HTR-8/SVneo (cell line): ENCODE measurements around the gene PTBP2.
"Not testable (repeated sequence)": the region's sequence is repeated elsewhere in the genome, so short reads cannot be mapped to it uniquely, and the experiment has no call there.

Experiments
- DNase-seq: peaks from one replicate; pipeline ENCODE4 v3.0.0; 2011; ENCODE audit warnings: low spot score, mixed read lengths; ENCODE audit not compliant: insufficient read length
- FAIRE-seq: peaks from 2 replicates; lab custom pipeline; 2011; peaks lifted over from hg19 to GRCh38; lab: Jason Lieb, UNC

Gene PTBP2

DNA sequence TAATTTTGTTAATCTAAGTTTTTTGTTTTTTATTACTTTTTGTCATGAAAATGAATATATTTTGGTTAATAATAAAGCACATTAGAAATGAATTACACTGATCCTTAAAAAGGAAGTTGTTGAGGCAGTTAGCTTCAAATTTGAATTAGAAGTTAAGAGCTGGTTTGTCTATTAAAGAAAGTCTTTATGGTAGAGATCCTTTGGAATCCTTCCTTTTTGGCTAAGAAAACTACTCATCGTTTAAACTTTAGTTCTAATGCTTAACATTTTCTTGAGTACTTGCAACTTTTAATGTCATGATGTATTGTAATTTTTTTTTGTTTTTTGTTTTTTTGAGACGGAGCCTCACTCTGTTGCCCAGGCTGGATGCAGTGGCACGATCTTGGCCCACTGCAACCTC lies 2.4 kb downstream of the PTBP2 start:
- no peak for DNase-seq
- no peak for FAIRE-seq

DNA sequence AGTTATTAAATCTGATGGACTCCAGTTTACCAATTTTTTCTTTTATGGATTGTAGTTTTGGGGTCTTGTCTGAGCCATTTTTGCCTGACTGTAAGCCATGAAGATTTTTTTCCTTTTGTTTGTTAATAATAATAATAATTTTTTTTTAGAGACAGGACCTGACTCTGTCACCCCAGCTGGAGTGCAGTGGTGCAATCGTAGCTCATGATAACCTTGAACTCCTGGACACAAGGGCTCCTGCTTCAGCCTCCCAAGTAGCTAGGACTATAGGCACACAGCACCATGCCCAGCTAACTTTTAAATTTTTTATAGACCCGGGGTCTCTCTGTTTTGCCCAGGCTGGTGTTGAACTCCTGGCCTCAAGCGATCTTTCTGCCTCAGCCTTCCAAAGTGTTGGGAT lies 6.3 kb downstream of the PTBP2 start:
- no peak for DNase-seq
- FAIRE-seq = no peak

GRCh38 chr1:96730574-96731298 lies 9.2 kb downstream of the PTBP2 start:
- no peak for FAIRE-seq
- DNase-seq = no peak

DNA sequence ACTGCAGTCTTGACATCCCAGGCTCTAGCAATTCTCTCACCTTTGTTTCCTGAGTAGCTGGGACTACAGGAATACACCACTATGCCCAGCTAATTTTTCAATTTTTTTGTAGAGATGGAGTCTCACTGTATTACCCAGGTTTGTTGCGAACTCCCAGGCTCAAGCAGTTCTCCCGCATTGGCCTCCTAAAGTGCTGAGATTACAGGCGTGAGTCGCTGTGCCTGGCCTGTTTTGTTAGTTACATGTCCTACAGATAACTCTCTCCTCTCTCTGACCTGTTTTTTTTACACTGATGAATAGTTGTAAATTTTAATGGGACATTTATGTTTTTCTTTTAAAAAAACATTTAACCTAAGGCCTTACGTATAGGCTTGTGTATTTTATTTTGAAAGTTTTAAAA lies 19.8 kb downstream of the PTBP2 start:
- DNase-seq = no peak
- no peak for FAIRE-seq

DNA sequence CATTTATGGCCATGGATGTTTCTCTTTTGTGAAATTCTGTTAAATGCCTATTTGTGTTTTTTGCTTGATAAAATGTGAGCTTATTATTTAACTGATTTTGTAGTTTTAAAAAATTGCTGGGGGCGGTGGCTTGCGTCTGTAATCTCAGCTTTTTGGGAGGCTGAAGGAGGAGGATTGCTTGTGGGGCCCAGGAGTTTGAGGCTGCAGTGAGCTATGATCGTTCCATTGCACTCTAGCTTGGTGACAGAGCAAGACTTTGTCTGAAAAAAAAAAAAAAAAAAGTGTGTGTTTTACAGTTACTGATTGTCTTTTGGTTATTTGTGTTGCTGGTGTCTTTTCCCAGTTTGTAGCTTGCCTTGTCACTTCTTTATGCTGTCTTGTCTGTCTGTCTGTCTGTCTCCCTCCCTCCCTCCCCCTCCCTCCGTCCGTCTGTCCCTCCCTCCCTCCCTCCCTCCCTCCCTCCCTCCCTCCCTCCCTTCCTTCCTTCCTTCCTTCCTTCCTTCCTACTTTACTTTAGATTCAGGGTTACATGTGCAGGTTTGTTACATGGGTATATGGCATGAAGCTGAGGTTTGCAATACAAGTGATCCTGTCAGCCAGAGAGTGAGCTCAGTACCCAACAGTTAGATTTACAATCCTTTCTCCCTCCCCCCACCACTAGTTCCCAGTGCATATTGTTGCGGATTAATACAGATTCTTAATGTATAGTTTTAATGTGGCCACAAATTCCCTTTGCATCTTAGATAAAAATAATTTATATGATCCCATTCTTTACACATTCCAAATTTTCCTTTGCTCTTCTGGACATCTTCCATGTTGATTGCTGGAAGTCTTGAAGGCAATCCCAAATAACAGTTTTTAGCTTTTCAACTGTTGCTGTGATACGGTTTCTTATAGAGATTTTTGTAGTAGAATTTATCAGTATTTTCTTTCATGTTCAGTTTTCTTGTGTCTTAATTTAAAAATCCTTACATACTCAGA lies 25.1 kb downstream of the PTBP2 start:
- no peak for FAIRE-seq

GRCh38 chr1:96747565-96747964 lies 26.0 kb downstream of the PTBP2 start:
- DNase-seq = no peak
- no peak for FAIRE-seq

More for the DNA sequence above, 25.1 kb downstream of the PTBP2 start:
- DNase-seq = no peak

GRCh38 chr1:96748078-96748477 lies 26.5 kb downstream of the PTBP2 start:
- no peak for DNase-seq
- FAIRE-seq = no peak

DNA sequence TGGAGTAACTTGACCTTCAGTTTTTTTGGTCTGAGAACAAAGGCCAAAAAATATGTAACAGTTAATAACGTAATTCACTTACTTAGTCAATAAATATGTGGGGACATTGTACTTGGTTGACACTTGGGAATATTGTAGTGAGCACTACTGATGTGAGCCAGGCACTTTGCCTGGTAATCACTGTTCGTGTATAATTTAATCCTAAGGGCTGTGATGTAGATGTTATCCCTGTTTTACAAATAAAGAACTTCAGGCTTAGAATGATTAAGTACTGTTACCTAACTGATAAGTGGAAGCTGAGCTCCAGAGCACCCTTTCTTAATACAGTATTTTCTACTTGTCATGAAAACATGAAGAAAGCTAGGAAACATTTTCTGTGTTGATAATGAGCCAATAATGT lies 28.0 kb downstream of the PTBP2 start:
- DNase-seq (no peak), FAIRE-seq (no peak)

- FAIRE-seq (no peak), DNase-seq (no peak)
Measured at GRCh38 chr1:96752394-96752793, 30.8 kb downstream of the PTBP2 start.

DNA sequence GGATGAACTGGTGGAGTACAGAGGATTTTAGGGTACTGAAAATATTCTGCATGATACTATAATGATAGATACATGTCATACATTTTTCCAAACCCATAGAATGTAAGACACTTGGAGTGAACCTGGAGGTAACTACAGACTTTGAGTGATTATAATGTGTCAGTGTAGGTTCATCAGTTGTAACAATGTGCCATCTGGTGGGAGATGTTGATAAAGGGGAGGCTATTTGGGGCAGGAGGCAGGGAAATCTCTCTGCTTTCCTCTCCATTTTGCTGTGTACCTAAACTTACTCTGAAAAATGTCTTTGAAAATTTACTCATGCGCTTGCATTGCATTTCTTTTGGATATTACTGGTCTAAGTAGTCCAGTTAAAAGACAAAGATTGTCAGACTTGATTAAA lies 35.2 kb downstream of the PTBP2 start:
- FAIRE-seq (no peak), DNase-seq (no peak)

GRCh38 chr1:96762586-96762985 lies 41.0 kb downstream of the PTBP2 start:
- not testable (repeated sequence) for FAIRE-seq

GRCh38 chr1:96763514-96763913 lies 41.9 kb downstream of the PTBP2 start:
- FAIRE-seq = no peak

More at GRCh38 chr1:96762586-96762985, 41.0 kb downstream of the PTBP2 start:
- not testable (repeated sequence) for DNase-seq

DNA sequence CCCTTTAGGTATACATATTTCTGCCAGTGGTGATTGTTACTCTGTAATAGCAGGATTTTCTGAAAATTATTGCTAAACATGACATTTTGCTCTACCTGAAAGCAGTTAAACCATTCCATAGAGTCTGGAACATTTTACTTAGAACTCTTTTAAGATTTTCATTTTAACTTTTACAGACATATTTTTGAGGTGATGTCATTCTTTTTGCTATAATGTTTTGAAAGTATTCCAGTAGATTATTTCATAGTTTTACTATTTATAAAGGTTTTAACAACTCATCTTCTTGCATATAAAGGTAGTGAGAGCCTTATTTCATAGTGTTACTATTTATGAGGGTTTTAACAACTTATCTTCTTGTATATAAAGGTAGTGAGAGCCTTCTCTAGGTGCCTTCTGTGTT lies 42.9 kb downstream of the PTBP2 start:
- DNase-seq (no peak), FAIRE-seq (no peak)

More at GRCh38 chr1:96763514-96763913, 41.9 kb downstream of the PTBP2 start:
- DNase-seq = no peak

DNA sequence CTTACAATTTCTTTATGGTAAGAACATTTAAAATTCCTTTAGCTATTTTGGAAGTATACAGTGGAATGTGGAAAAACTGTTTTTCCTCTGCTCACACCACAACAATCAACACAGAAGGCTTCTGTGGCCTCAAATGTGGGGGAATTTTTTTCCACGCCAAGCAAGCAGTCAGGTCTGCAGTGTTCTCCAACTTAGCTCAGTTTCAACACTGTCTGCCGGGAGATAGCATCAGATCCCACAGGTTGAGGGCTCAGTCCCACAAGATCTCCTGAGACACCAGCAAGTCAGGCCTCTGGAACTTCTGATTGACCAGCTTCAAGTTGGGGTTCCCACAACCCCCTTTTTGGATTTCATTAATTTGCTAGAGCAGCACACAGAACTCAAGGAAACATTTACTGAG lies 50.3 kb downstream of the PTBP2 start:
- DNase-seq (no peak), FAIRE-seq (no peak)

DNA sequence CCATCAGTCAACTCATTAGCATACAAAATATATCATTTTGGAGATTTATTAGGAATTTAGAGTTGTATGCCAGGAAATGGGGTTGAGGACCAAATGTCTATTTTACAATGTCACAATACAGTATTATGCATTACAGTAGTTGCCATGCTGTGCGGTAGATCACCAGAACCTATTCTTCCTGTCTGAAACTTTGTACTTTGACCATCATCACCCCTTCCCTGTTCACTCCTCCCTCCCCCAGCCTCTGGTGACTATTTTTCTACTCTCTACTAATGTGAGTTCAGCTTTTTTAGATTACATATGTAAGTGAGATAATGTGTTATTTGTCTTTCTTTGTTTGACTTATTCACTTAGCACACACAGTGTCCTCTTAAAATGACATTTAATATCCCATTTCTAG lies 50.8 kb downstream of the PTBP2 start:
- no peak for DNase-seq
- FAIRE-seq = no peak

GRCh38 chr1:96772972-96773371 lies 51.4 kb downstream of the PTBP2 start:
- FAIRE-seq (no peak), DNase-seq (no peak)

GRCh38 chr1:96782206-96782605 lies 60.6 kb downstream of the PTBP2 start:
- no peak for FAIRE-seq
- DNase-seq = no peak

DNA sequence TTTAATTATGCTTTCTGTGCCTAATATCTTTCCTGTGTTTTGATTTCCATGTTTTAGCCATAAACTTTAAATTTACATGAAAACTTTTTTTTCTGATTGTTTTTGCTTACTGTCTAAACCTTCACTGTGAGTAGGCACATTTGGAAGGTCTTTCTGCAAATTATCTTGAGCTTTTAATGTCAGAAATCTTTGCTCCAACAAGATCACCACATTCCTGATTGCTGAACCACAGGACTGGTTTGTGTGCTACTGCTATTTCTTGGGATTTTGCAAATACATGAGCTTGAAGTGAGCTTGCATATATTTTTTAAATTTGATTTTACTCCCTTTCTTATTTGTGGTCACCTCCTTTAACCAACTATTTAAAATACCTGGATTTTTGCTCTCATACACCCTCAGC lies 61.3 kb downstream of the PTBP2 start:
- FAIRE-seq = no peak

GRCh38 chr1:96790599-96790998 lies 69.0 kb downstream of the PTBP2 start:
- no peak for FAIRE-seq

More for the DNA sequence above, 61.3 kb downstream of the PTBP2 start:
- DNase-seq = no peak

DNA sequence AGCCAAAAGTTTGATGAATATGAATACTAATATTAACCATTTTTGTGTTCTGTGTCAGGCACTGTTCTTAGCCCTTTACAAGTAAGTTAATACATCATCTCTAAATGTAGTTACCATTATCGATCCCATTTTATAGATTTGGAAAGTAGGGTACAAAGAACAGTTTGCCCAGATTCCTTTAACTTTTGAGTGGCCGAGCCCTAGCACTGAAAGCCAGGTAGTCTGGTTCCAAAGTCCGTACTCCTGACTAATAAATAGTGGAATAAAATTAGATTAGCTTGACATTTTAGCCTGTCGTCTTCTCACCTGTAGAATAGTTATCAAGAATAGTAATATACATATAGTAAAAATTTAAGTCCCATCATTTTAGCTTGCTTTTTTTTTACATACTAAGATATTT lies 70.6 kb downstream of the PTBP2 start:
- DNase-seq (no peak), FAIRE-seq (no peak)

More at GRCh38 chr1:96790599-96790998, 69.0 kb downstream of the PTBP2 start:
- DNase-seq = no peak

GRCh38 chr1:96801696-96802095 lies 80.1 kb downstream of the PTBP2 start:
- not testable (repeated sequence) for FAIRE-seq

More at GRCh38 chr1:96801696-96802095, 80.1 kb downstream of the PTBP2 start:
- DNase-seq = not testable (repeated sequence)
